ENCODE data around the gene RAD50.
"Not testable (repeated sequence)": the region's sequence is repeated elsewhere in the genome, so short reads cannot be mapped to it uniquely, and the experiment has no call there.

Gene RAD50

GRCh38 chr5:132557478-132558172 is 848 bp downstream of the RAD50 start:
- no peak for DNase-seq (ENCODE audit: low read depth)

- DNase-seq (ENCODE audit: low read depth) = no peak
Measured at GRCh38 chr5:132559383-132560060, 2.7 kb downstream of the RAD50 start.

DNA sequence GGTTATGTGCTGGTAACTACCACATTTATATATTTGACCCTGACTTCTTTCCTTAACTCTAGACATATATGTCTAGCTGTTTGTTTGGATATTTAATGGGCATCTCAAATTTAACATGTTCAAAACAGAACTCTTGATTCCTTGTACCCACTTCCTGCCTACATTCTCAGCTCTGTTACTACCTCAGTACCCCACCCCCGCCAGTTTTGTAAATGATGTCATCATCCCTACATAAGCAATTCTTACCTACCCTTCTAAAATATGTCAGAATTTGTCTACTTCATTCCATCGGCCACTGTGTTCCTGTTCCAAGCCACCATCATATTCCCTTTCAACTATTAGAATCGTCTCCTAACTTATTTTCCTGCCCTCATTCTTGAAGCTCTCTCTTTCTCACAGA is 4.8 kb downstream of the RAD50 start:
- no peak for DNase-seq (ENCODE audit: low read depth)

- not testable (repeated sequence) for DNase-seq (ENCODE audit: low read depth)
Measured at GRCh38 chr5:132564555-132564954, 7.8 kb downstream of the RAD50 start.

DNA sequence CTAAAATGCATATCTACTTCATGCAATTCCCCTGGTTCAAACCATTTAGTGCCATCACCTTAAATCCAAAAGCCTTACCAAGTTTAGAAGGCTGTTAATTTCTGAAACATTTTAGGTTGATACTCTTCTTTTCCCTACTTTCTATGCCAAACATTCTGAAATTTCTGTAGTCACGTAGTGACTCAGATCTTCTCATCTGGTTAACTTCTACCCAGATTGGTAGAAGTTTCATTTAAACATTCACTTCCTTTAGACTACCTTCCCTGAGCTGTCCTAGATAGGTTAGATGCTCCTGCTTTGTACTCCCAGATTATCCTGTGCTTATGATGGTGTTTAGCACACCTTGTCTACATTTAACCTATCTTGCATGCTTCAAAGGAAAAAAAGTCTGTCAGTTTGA is 9.9 kb downstream of the RAD50 start:
- no peak for DNase-seq (ENCODE audit: low read depth)

DNA sequence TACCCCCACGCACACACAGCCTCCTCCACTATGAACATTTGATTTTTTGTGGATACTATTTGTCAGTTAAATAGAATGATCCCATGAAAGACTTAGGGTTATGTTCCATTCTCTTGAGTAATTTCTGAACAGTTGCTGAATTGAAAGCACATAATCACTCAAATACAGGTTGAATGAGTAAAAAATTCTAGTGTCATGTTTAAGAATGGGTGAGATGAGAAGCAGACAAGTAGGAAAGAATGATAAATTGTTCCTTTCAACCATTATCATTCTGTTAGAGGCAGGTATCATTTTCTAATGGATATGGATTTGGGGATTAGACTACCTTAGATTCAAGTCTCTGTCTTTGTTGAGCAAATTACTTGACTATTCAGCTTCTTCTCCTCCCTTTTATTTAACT is 19.3 kb downstream of the RAD50 start:
- no peak for DNase-seq (ENCODE audit: low read depth)

- DNase-seq (ENCODE audit: low read depth) = not testable (repeated sequence)
Measured at GRCh38 chr5:132584560-132584959, 27.8 kb downstream of the RAD50 start.

GRCh38 chr5:132586063-132586462 is 29.3 kb downstream of the RAD50 start:
- DNase-seq (ENCODE audit: low read depth) = no peak

DNA sequence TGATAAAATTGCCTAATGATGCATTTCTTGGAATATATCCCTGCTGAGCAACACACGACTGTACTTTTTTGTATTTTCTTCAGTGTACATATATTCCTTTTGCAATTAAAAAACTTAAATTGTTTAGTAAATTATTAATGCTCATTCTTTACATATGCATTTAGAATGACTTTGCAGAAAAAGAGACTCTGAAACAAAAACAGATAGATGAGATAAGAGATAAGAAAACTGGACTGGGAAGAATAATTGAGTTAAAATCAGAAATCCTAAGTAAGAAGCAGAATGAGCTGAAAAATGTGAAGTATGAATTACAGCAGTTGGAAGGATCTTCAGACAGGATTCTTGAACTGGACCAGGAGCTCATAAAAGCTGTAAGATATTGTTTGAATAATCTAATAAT is 32.7 kb downstream of the RAD50 start:
- DNase-seq (ENCODE audit: low read depth) = no peak

- DNase-seq (ENCODE audit: low read depth) = no peak
Measured at GRCh38 chr5:132591145-132591544, 34.4 kb downstream of the RAD50 start.

- no peak for DNase-seq (ENCODE audit: low read depth)
Measured at GRCh38 chr5:132592521-132592920, 35.7 kb downstream of the RAD50 start.

- no peak for DNase-seq (ENCODE audit: low read depth)
Measured at GRCh38 chr5:132594170-132594569, 37.4 kb downstream of the RAD50 start.

- no peak for DNase-seq (ENCODE audit: low read depth)
Measured at GRCh38 chr5:132595624-132596023, 38.8 kb downstream of the RAD50 start.

DNA sequence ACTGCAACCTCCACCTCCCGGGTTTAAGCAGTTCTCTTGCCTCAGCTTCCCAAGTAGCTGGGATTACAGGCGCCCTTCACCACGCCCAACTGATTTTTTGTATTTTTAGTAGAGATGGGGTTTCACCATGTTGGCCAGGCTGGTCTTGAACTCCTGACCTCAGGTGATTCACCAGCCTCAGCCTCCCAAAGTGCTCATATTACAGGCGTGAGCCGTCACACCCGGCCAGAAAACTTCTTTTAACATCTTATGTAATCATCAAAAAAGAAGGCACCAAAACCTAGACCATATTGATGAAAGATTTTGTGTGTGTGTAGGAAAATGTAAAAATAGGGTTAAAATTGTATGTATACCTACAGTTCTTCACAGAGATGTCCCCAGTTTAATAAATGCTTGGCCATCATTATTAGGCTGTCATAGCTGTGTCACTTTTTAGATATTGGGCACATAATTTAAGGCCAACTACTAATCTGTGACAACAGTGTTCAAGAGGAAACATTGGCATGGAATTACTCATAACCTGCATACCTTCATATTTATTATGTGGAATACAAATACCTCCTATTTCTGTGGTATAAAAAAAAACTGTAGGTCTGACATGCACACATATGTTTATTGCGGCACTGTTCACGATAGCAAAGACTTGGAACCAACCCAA is 44.4 kb downstream of the RAD50 start:
- DNase-seq (ENCODE audit: low read depth) = no peak

GRCh38 chr5:132607095-132607494 is 50.3 kb downstream of the RAD50 start:
- DNase-seq (ENCODE audit: low read depth) = no peak

GRCh38 chr5:132608107-132608506 is 51.3 kb downstream of the RAD50 start:
- no peak for DNase-seq (ENCODE audit: low read depth)

DNA sequence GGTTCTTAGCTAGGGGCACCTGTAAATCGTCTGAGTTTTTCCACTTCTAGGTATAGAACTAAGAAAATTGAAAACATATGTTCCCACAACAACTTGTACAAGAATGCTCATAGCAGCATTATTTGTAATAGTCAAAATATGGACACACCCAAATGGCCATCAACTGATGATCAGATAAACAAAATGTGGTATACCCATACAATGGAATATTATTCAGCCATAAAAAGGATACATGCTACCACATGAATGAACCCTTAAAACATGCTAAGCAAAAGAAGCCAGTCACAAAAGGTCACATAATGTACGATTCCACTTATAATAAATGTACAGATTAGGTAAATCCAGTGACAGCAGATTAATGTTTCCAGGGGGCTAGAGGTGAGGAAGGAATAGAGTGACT is 55.2 kb downstream of the RAD50 start:
- no peak for DNase-seq (ENCODE audit: low read depth)

GRCh38 chr5:132612846-132613245 is 56.1 kb downstream of the RAD50 start:
- no peak for DNase-seq (ENCODE audit: low read depth)

DNA sequence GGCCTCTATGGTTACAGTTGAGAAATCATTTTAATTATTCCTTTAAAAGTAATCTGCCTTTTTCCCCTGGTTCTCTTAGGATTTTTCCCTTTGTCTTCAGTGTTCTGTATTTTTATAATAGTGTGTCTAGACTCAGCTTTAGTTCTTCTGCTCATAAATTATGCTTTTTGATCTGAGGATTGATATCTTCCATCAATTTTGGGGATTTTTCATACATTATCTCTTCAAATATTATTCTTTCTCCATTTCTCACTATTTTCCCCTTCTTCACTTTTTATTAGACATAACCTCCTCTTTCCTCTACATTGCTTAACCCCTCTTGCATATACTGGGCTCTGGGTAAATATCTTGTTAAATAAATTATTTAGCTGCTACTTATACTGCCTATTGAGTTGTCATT is 64.9 kb downstream of the RAD50 start:
- DNase-seq (ENCODE audit: low read depth) = no peak

- no peak for DNase-seq (ENCODE audit: low read depth)
Measured at GRCh38 chr5:132622608-132623007, 65.8 kb downstream of the RAD50 start.

- DNase-seq (ENCODE audit: low read depth) = no peak
Measured at GRCh38 chr5:132627470-132627869, 70.7 kb downstream of the RAD50 start.

DNA sequence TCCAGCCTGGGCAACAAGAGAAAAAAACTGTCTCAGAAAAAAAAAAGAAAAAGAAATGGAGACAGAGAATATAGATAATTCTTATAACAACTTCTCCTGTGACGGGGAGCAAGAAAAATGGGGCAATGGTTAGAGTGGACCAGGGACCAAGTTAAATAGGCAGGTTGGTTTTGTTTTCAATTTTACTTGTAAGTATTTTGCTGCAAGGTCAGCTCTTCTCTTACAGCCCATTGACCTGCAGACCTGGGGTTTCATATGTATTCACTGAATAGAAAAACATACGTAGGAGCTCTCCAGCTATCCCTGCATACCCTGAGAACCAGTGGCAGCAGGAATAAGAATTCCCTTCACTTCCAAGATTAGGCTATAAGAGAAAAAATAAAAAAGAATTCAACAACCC is 72.0 kb downstream of the RAD50 start:
- DNase-seq (ENCODE audit: low read depth) = no peak

- DNase-seq (ENCODE audit: low read depth) = no peak
Measured at GRCh38 chr5:132629230-132629944, 72.6 kb downstream of the RAD50 start.
